Large intestine (tissue), 3 donors: Measurements from ENCODE around the gene PFKFB3. TPM values are rescaled to one million over a fixed set of nuclear protein-coding genes. Genes with fewer than 3 reads are reported as not detected.
A peak's percentile ranks its signal among the peaks of the same experiment; 100 is the strongest.

Experiments used
- DNase-seq, 2 donors: peaks; one replicate each; pipeline versions ENCODE4 v3.0.0 to v3.0.0-alpha.2; 2013
- H3K27ac ChIP-seq: one replicate; pipeline ENCODE4 v1.5.1; 2013; ENCODE audit warnings: low read length
- H3K27me3 ChIP-seq: 2 replicates; pipeline ENCODE4 v1.6.1; 2013; ENCODE audit warnings: low read length; ENCODE audit not compliant: control insufficient read depth, insufficient read depth
- H3K36me3 ChIP-seq: 2 replicates; pipeline ENCODE4 v1.6.1; 2013; ENCODE audit warnings: low read length; ENCODE audit not compliant: control insufficient read depth, insufficient read depth
- H3K4me1 ChIP-seq: one replicate; pipeline ENCODE4 v1.6.1; 2013; ENCODE audit warnings: low read length; ENCODE audit not compliant: control insufficient read depth, insufficient read depth
- H3K4me3 ChIP-seq: one replicate; pipeline ENCODE4 v1.5.1; 2013; ENCODE audit warnings: low read length
- H3K9me3 ChIP-seq: one replicate; pipeline ENCODE4 v1.6.1; 2013; ENCODE audit warnings: mild to moderate bottlenecking, low read depth, low read length, moderate library complexity; ENCODE audit not compliant: control insufficient read depth
- WGBS: methylation state at CpG from one replicate; pipeline ENCODE4 v1.1.5; 2013; ENCODE audit warnings: low lambda C conversion rate; ENCODE audit not compliant: insufficient coverage; 5-methylcytosine and 5-hydroxymethylcytosine counted together
- polyA plus RNA-seq: library from polyadenylated mRNA; unstranded; fragments of 120-200 nt; gene quantifications from one replicate; pipeline ENCODE4 v1.2.1, GENCODE V29; 2013

Gene PFKFB3
- polyA plus RNA-seq, 1 donor: 15.3 TPM

DNA sequence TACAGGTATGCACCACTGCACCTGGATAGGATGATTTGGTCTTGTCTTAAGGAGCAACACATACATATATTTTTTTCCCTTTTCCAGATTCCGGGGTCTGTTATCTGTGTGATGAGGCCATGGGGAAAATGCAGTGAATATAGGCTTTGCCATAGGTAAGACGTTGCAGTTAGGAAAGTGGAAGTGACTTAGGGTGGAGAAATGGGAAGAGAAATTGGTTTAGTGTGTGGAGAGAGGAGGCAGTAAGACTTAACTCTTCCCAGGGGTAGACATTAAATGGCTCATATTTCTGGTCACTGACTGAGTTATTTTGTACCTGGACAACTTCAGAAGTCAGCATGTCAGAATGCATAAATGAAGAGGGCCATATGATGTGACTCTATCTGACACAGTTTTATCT lies 66.7 kb downstream of the PFKFB3 start:
- Histone ChIP-seq H3K27me3 (no peaks in the 10 kb centered on the region), H3K9me3 (no peaks in the 10 kb centered on the region), H3K4me1 (peaks cover 3% of the 10 kb centered on the region), H3K27ac (no peak overlapping the region), H3K4me3 (no peak overlapping the region), H3K36me3 (no peaks in the 10 kb centered on the region)
- 43% methylated on average over 1 of the region's 2 CpGs for WGBS
- no peak for DNase-seq

- peaks cover 3% of the 10 kb centered on the region for H3K4me1 ChIP-seq
- H3K4me3 ChIP-seq: no peak overlapping the region
- no peak overlapping the region for H3K27ac ChIP-seq
- H3K36me3 ChIP-seq: no peaks in the 10 kb centered on the region
- peak in 1 of 2 donors; percentile 17 for DNase-seq
- no peaks in the 10 kb centered on the region for H3K9me3 ChIP-seq
- 93% methylated on average over 6 of the region's 20 CpGs for WGBS
- no peaks in the 10 kb centered on the region for H3K27me3 ChIP-seq
Measured at GRCh38 chr10:6269953-6270867, 67.5 kb downstream of the PFKFB3 start.

- no peaks in the 10 kb centered on the region for H3K27me3 ChIP-seq
- no peaks in the 10 kb centered on the region for H3K9me3 ChIP-seq
- H3K4me1 ChIP-seq: peaks cover 3% of the 10 kb centered on the region
- 100% methylated on average over 1 of the region's 7 CpGs for WGBS
- no peak for DNase-seq
- H3K27ac ChIP-seq: no peak overlapping the region
- no peak overlapping the region for H3K4me3 ChIP-seq
- no peaks in the 10 kb centered on the region for H3K36me3 ChIP-seq
Measured at GRCh38 chr10:6270951-6271350, 68.2 kb downstream of the PFKFB3 start.

DNA sequence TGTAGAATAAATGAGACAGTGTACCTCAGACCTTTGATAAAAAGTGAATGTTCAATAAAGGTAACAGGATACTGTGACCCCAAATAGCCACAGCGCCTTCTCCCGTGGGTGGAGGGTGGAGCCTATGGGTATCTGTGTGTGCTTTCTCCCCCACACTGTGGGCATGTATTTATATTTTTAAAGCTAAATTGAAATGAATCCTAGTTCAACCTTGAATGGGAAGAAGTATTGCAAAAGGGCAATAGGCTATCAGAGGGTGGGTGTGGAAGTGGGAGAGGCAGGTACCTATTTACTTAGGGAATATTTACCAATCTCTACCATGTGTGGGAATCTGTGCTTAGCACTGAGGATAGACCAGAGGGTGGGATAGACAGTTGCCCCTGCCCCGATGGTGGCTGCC lies 68.9 kb downstream of the PFKFB3 start:
- no peaks in the 10 kb centered on the region for H3K36me3 ChIP-seq
- DNase-seq: no peak
- no peaks in the 10 kb centered on the region for H3K27me3 ChIP-seq
- peaks cover 3% of the 10 kb centered on the region for H3K4me1 ChIP-seq
- WGBS: no CpG with 5 or more reads among the region's 3 CpGs
- no peaks in the 10 kb centered on the region for H3K9me3 ChIP-seq
- H3K27ac ChIP-seq: no peak overlapping the region
- H3K4me3 ChIP-seq: no peak overlapping the region

- no peak overlapping the region for H3K27ac ChIP-seq
- H3K4me3 ChIP-seq: no peak overlapping the region
- no peaks in the 10 kb centered on the region for H3K9me3 ChIP-seq
- no peaks in the 10 kb centered on the region for H3K27me3 ChIP-seq
- H3K36me3 ChIP-seq: no peaks in the 10 kb centered on the region
- H3K4me1 ChIP-seq: peaks cover 3% of the 10 kb centered on the region
- WGBS: no CpG with 5 or more reads among the region's 10 CpGs
- DNase-seq: no peak
Measured at GRCh38 chr10:6272126-6272525, 69.4 kb downstream of the PFKFB3 start.

DNA sequence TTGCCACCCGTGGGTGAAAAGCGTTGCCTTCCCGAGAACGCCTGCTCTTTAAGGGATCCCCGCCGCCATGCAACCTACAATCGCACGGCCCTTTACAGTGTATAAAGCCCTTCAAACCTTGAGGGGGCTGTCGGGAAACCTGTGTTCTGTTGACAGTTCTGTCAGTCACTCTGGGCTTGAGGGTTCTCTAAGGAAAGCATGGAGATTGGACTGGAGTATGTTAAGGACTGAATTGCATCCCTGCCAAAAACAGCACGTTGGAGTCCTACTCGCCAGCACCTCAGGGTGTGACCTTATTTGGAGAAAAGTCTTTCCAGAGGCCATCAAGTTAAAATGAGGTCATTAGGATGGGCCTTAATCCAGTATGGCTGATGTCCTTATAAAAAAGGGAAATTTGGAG lies 70.6 kb downstream of the PFKFB3 start:
- Histone ChIP-seq H3K9me3 (no peaks in the 10 kb centered on the region), H3K27me3 (no peaks in the 10 kb centered on the region), H3K36me3 (no peaks in the 10 kb centered on the region), H3K4me3 (no peak overlapping the region), H3K27ac (no peak overlapping the region), H3K4me1 (peaks cover 3% of the 10 kb centered on the region)
- WGBS: 80% methylated on average over 2 of the region's 11 CpGs
- no peak for DNase-seq

DNA sequence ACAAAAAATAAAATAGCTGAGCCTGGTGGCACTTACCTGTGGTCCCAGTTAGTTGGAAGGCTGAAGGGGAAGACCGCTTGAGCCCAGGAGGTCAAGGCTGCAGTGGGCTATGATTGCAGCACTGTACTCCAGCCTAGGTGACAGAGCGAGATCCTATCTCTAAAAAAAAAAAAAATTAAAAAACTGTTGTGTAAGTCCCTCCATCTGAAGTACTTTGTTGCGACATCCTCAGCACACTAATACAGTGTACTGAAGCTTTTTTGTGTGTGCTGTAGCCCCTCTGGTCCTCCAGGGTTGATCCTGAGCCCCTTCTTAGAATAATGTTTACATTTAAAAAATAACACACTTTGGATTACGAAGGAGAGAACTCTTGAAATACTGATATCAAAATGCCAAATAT lies 71.3 kb downstream of the PFKFB3 start:
- no peaks in the 10 kb centered on the region for H3K9me3 ChIP-seq
- H3K27me3 ChIP-seq: no peaks in the 10 kb centered on the region
- WGBS: 100% methylated on average over 1 of the region's 4 CpGs
- H3K4me3 ChIP-seq: no peak overlapping the region
- H3K27ac ChIP-seq: no peak overlapping the region
- no peaks in the 10 kb centered on the region for H3K36me3 ChIP-seq
- DNase-seq: no peak
- peaks cover 8% of the 10 kb centered on the region for H3K4me1 ChIP-seq

DNA sequence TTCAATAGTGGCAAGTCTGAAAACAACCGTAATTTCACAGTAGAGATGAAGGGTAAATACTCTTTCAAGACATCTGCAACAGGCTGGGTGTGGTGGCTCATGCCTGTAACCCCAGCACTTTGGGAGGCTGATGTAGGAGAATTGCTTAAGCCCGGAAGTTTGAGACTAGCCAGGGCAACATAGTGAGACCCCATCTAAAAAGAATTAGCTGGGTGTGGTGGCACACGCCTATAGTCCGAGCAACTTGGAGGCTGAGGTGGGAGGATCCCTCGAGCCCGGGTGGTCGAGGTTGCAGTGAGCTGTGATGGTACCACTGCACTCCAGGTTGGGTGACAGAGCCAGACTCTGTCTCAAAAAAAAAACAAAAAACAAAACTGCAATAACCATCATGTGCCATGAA lies 71.8 kb downstream of the PFKFB3 start:
- H3K27ac ChIP-seq: no peak overlapping the region
- peaks cover 11% of the 10 kb centered on the region for H3K4me1 ChIP-seq
- no peaks in the 10 kb centered on the region for H3K36me3 ChIP-seq
- H3K4me3 ChIP-seq: no peak overlapping the region
- no peaks in the 10 kb centered on the region for H3K9me3 ChIP-seq
- no peak for DNase-seq
- H3K27me3 ChIP-seq: no peaks in the 10 kb centered on the region
- WGBS: no CpG with 5 or more reads among the region's 7 CpGs

DNA sequence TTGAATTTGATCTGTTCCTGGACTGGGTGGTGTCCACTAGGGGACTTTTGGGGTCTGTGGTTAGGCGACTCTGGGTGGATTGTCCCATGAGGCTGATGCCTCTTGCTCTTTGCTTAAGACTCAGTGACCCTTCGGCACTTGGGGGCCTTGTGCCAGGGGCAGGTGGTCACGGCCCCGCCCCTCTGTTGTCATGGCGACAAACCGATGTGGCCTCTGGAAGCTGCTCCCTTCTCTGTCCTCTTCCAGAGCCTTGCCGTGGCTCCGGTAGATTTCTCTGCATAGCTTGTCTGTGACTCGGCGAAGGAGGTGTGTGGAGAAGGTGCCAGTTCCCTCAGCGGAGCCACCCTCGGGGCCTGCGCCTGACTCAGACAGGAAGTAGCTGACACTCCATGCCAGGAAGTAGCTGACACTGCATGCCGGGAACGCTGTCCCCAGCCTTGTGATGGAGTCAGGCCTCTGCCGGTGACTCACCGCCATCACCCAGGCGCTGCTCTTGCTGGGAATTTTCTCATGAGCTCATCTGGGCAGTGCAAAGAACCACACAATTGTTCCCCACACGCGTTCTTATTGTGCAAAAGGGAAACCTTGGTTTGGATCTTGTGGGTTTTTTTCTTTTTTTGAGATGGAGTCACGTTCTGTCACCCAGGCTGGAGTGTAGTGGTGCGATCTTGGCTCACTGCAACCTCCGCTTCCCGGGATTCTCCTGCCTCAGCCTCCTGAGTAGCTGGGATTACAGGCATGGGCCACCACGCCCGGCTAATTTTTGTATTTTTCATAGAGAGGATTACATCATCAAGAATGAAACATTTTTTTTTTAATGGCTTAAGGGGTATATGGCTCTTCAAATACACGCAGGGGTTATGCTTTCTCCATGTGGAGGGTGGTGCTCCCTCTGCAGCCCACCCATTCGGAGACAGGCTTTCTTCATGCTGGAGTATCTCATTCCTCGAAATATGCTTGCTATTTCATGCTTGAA lies 72.6 kb downstream of the PFKFB3 start:
- H3K27ac ChIP-seq: no peak overlapping the region

GRCh38 chr10:6276356-6276755 lies 73.6 kb downstream of the PFKFB3 start:
- Histone ChIP-seq H3K9me3 (no peaks in the 10 kb centered on the region), H3K27me3 (no peaks in the 10 kb centered on the region), H3K4me1 (peaks cover 21% of the 10 kb centered on the region), H3K4me3 (no peak overlapping the region), H3K36me3 (no peaks in the 10 kb centered on the region), H3K27ac (no peak overlapping the region)
- DNase-seq: no peak
- 71% methylated on average over 2 of the region's 2 CpGs for WGBS

More for the DNA sequence above, 72.6 kb downstream of the PFKFB3 start:
- peak; percentile 73 to 74 for DNase-seq
- H3K36me3 ChIP-seq: no peaks in the 10 kb centered on the region
- no peaks in the 10 kb centered on the region for H3K9me3 ChIP-seq
- peaks cover 19% of the 10 kb centered on the region for H3K4me1 ChIP-seq
- H3K4me3 ChIP-seq: no peak overlapping the region
- no CpG with 5 or more reads among the region's 29 CpGs for WGBS
- no peaks in the 10 kb centered on the region for H3K27me3 ChIP-seq
